GM21825 (cell line): ENCODE data around the gene BABAM2.

Source experiments
- ATAC-seq: cut with Tn5 transposase; IDR thresholded peaks from one replicate; pipeline ENCODE4 v1.9.1; 2021; ENCODE audit warnings: mild to moderate bottlenecking, moderate library complexity; ENCODE audit not compliant: unreplicated experiment

Gene BABAM2

GRCh38 chr2:28055325-28055970 lies 164.9 kb downstream of the BABAM2 start:
- ATAC-seq = no peak

GRCh38 chr2:28058791-28059190 lies 168.3 kb downstream of the BABAM2 start:
- ATAC-seq = no peak

- no peak for ATAC-seq
Observed at GRCh38 chr2:28062867-28063266, 172.3 kb downstream of the BABAM2 start.

DNA sequence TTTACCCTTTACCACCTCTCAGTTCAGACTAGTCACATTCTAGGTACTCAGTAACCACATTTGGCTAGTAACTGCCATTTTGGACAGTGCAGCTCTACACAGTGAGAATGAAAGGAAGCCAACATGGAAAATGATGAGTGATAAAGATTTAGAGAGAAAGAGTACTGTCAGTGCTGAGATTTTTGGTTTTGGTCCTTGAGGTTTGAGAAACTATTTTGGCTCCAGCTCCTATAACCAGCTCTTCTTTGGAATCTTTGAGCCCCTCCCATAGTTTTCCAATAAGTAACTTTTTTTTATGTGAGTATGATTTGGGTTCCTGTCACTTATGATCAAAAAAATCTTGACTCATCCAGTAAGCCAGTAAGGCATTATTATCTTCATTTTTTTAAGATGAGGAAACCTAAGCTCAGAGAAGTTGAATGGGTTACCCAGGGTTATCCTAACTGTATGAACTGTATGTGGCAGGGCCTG lies 173.0 kb downstream of the BABAM2 start:
- ATAC-seq = no peak

GRCh38 chr2:28067602-28068001 lies 177.1 kb downstream of the BABAM2 start:
- ATAC-seq = no peak

DNA sequence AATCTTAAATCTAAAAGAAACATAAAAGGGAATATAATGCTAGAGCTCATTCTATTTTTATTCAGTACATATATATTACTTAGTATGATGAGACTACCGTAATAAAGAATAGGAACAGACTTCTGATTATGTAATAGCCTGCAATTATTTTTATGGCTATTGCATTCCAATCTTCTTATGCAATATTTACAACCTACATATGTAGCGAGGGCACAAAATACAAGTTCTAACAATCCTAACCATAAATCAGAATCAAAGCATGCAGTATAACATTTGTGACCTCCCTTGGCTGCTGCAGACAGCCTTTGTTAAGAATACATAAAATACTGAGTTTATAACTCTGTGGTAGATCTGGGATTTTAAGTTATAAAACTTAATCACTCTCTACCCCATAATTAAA lies 177.6 kb downstream of the BABAM2 start:
- ATAC-seq = no peak

DNA sequence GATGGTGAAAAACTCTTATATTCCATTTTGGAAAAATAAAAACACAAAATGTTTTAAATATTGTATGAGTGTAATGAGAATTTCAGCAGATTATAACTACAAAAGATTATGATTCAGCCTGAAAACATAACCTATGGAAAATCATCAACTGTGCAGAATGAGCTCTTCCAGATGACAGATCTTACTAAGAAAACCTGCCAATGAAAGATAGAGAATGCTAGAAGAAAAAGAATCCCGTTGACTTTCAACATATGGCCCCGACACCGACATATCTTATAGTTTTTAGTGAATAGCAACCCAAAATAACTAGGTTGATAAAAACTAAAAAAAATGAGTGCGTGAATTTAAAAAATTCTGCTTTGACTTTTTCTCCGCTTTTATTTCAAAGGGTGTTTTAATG lies 178.0 kb downstream of the BABAM2 start:
- no peak for ATAC-seq

- no peak for ATAC-seq
Observed at GRCh38 chr2:28071221-28071620, 180.7 kb downstream of the BABAM2 start.

DNA sequence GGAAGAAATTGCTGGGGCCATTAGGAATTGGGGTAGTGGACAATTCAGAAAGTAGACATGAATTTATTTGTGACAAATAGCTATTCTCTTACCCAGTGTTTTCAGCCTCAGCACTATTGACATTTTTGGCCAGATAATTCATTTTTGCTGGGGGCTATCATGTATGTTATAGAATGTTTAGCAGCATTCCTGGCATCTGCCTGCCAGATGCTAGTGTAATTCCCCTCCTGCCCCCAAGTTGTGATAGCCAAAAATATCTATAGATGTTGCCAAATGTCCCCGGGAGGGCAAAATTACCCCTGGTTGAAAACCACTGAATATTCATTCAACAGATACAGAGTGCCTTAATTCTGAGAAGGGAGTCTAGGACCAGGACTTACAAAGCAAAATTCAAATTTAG lies 183.6 kb downstream of the BABAM2 start:
- ATAC-seq = no peak

GRCh38 chr2:28080911-28081310 lies 190.4 kb downstream of the BABAM2 start:
- no peak for ATAC-seq

DNA sequence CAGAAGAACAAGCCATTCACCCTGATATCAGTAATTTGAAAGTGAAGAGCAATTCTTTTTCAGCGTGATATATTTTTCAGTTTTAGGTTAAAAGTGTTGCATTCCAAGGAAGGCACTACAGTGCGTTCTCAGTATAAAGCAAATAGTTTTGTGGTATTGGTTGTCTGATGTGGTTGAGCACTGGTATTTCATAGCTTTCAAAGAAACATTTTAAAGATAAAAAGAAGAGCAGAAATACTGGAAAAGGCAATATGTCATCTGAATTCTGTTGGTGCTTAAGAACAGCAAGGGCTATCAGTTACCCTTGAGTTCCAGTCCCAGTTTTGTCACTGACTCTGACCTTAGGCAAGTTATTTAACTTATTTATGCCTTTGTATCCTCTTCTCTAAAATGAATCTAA lies 191.6 kb downstream of the BABAM2 start:
- ATAC-seq = no peak

GRCh38 chr2:28083476-28083875 lies 192.9 kb downstream of the BABAM2 start:
- no peak for ATAC-seq

DNA sequence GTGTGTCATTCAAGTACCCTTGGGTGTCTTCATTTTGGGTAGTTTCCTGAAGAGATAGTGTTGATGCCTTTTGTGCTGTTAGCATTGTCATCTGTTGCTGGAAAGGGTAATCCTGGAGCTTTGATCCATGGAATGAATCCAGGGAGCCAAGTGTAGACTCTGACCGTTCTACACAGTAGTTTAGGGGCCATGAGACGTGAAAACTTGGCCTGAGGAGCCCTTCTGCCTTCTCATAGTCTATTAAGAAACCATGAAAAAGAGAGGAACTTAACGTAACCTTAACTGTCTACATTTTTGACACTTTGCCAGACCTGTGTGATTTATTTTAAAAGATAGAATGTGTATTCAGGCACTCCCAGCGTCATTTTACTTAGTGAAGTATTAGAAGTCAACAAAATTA lies 194.0 kb downstream of the BABAM2 start:
- no peak for ATAC-seq

- no peak for ATAC-seq
Observed at GRCh38 chr2:28085201-28085600, 194.7 kb downstream of the BABAM2 start.

GRCh38 chr2:28086611-28087010 lies 196.1 kb downstream of the BABAM2 start:
- no peak for ATAC-seq

DNA sequence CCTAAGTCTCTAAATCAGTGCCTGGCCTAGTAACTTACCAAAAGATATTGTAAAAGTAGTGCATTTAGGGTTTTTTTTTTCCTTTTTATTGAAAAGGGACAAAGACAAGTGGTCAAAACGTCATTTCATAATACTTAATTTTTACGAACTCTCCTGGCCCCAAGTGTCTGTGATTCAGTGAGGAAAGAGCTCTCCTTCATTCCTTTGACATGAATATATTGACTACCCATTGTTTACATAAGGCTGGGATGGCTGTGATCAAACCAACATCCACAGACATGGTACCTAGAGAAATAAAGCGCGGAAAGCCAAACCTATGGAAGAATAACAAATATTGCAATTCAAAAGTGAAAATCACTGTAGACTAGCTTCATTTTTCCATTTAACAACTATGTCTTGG lies 198.4 kb downstream of the BABAM2 start:
- no peak for ATAC-seq

GRCh38 chr2:28089486-28089885 lies 199.0 kb downstream of the BABAM2 start:
- ATAC-seq = no peak

DNA sequence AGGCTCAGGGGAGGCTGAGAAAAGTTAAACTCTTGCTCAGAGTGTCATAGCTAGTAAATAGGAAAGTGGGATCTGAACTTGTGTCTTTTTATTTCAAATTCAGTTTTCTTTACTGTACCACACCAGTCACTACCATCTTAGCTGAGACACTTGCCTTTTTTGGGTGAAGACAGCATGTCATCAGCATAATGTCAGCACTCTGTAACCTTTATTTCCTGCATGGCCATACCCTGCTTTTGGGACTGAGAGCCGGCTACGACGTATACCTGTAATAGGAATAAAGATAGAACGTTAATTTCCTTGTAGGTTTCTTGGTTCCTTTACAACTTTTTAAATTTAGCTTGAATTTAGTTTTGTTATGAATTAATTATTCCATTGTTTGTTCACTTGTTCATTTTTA lies 202.8 kb downstream of the BABAM2 start:
- no peak for ATAC-seq

- no peak for ATAC-seq
Observed at GRCh38 chr2:28093768-28094167, 203.2 kb downstream of the BABAM2 start.

- no peak for ATAC-seq
Observed at GRCh38 chr2:28094739-28095138, 204.2 kb downstream of the BABAM2 start.

DNA sequence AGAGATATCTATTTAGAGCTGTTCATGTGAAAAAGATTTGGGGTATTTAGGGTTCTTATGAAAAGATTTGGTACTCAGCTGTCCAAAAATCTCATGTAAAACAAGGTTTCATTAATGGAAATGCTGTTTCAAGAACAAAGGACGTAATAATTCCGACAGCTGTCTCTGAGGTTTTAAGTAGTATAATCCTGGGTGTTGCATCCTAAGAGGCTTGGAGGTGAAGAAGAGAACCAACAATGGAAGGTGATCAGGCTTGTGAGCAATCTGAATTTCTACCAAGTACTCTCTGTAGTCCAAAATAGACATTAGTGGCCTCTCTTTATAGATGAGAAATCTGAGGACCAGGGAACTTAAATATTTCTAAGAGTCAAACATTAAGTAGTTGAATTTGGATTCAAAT lies 205.1 kb downstream of the BABAM2 start:
- ATAC-seq = no peak

- ATAC-seq = no peak
Observed at GRCh38 chr2:28096421-28096820, 205.9 kb downstream of the BABAM2 start.

DNA sequence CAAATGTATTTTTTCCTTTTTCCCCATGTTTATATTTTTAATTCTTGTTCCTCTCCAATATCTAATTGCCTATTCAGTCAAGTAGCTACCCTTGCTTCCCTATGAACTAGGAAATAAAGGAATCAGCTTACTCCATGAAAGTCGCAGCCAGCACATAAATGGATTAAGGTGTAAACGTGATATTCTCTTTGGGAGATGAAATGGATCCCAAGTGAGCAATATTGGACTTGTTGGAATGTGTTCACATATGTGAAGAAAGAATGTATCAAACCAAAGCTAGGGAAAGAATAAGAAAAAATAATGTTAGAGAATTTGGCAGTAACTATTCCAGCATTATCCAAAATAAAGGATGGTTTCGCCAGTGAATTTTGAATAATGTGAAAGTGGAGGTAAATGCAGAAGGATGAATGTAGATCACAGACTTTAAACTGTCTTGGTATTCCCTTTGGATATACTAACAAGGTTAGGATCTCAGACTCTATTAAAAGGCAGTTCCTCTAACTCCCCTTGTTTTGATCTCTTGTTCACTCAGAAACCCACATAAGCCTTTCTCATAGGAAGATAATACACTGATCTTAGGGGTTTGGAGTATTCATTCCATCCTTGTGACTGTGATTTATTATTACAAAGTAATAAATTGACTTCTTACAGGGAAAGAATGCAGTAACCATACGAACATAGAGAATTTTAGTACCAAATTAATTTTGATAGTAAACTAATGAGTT lies 208.1 kb downstream of the BABAM2 start:
- no peak for ATAC-seq
